SH-SY5Y (cell line): ENCODE results near the gene RAD51B.

ENCODE experiments used
- GATA2 ChIP-seq: IDR thresholded peaks from 2 replicates; pipeline ENCODE4 v1.6.1; 2011; ENCODE audit warnings: mild to moderate bottlenecking, low read depth, low read length
- GATA3 ChIP-seq: IDR thresholded peaks from 2 replicates; pipeline ENCODE4 v1.6.1; 2011; ENCODE audit warnings: low read depth, mild to moderate bottlenecking, low read length, moderate library complexity

RAD51B gene

DNA sequence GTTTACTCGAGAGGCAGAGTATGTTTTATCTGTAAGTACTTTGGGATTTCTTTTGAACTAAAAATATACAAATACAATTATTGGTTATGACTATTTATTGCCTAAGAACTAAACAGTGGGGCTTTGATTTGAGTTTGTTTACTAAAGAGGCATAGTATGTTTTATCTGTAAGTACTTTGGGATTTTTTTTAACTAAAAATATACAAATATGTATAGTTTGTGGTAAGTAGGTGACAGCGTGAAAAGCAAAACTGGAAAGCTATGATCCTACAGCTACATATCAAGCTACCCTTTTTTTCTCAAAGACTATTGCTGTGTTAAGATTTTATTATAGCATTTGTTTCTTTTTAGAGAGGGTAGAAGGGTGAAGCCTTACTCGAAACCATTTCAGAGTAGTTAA is 171.0 kb downstream of the RAD51B start:
- TF ChIP-seq GATA3, result no peak
- TF ChIP-seq GATA2, result no peak

- no peak for TF ChIP-seq GATA3
- no peak for TF ChIP-seq GATA2
Measured at GRCh38 chr14:67994531-67994930, 175.0 kb downstream of the RAD51B start.

GRCh38 chr14:67996235-67996634 is 176.7 kb downstream of the RAD51B start:
- TF ChIP-seq GATA3 (no peak), GATA2 (no peak)

DNA sequence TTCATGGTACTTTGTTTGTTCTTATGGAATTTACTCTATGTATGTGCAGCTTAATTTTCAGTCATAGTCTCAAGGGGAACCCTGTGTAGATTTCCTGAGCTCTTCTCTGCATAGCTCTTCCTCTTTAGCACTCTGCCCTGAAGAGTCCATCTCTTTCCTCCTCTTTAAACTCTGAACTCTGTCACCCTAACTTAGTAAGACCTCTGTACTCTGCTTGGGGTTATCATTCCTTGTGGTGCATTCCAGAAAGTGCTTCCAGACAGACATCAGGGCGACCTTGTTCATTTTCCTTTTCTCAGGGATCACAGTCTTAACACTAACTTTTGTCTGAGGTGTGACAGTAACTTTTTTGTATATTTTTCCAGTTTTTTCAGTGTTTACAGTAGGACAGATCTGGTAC is 179.3 kb downstream of the RAD51B start:
- TF ChIP-seq GATA2, result no peak
- TF ChIP-seq GATA3, result no peak

GRCh38 chr14:67999290-67999689 is 179.7 kb downstream of the RAD51B start:
- TF ChIP-seq GATA3 (no peak), GATA2 (no peak)

GRCh38 chr14:67999705-68000384 is 180.3 kb downstream of the RAD51B start:
- no peak for TF ChIP-seq GATA3
- no peak for TF ChIP-seq GATA2

DNA sequence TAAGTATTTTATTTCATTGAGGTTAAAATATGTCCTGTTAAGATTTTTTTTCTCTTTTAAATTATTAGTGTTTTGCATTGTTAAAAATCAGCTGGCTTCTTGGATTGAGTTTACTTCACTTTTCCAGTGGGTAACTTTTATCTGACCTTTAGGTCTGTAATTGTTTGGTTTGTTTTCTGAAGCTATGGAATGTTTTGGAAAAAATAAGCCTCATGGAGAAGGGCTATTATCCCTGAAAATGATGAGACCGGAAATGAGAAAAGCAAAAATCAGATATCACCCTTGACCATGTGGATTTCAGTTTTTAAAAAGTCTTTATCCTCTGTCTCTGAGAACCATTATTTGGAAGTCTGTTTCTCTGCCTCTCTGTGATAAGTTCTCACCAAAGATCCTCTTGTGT is 180.9 kb downstream of the RAD51B start:
- TF ChIP-seq GATA2, result no peak
- TF ChIP-seq GATA3, result no peak

- TF ChIP-seq GATA3 (no peak), GATA2 (no peak)
Measured at GRCh38 chr14:68008491-68008890, 188.9 kb downstream of the RAD51B start.

- TF ChIP-seq GATA2 (no peak), GATA3 (no peak)
Measured at GRCh38 chr14:68011406-68012028, 191.9 kb downstream of the RAD51B start.

DNA sequence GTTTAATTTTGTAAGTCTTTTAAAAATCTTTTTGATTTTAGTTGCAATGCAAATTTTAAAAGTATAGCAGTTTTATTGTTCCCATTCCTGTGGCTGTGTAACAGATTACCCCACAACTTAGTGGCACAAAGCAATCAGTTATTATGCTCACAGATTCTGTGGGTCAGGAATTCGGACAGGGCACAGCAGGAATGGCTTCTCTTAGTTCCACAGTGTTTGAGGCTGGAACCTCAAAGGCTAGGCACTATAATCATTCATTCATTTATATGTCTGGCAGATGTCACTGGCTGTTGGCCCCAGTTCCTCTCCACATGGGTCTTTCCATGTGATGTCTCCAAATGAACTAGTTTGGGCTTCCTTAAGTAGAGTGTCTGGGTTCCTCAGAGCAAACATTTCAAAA is 193.3 kb downstream of the RAD51B start:
- TF ChIP-seq GATA3 (no peak), GATA2 (no peak)

- no peak for TF ChIP-seq GATA3
- TF ChIP-seq GATA2, result no peak
Measured at GRCh38 chr14:68013326-68013725, 193.7 kb downstream of the RAD51B start.

- no peak for TF ChIP-seq GATA2
- no peak for TF ChIP-seq GATA3
Measured at GRCh38 chr14:68014771-68015170, 195.2 kb downstream of the RAD51B start.

DNA sequence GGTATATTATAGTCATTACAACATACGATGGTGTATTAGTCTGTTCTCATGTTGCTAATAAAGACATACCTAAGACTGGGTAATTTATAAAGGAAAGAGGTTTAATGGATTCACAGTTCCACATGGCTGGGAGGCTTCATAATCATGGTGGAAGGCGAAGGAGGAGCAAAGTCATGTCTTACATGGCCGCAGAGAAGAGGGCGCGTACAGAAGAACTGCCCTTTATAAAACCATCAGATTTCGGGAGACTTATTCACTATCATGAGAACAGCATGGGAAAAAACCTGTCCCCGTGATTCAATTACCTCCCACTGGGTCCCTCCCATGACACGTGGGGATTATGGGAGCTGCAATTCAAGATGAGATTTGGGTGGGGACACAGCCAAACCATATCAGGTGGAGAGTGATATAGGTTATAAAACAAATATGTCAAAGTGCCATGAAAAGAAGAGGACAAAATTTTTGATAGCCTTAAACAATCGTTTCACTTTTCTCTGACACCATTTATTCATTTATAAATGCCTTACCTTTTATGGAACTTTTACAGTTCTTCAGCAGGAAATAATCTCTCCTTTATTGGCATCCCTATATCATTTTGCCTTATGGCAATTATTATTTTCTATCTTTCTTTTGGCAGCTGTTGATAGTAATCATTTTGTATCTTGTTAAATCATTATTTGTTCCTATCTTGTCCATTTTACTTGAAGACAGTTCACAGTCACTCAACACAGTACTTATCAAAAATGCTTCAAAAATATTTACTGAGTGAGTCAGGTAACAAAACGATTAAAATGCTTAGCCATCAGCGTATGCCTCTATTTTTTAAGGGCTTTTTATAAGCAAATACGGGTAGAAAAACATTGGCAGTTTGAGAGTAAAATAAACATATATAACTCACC is 196.0 kb downstream of the RAD51B start:
- no peak for TF ChIP-seq GATA3
- no peak for TF ChIP-seq GATA2

GRCh38 chr14:68016255-68016914 is 196.8 kb downstream of the RAD51B start:
- no peak for TF ChIP-seq GATA2
- no peak for TF ChIP-seq GATA3
